GM18858 (cell line): ENCODE measurements around the gene SLCO2B1.

Source experiments
- ATAC-seq: cut with Tn5 transposase; IDR thresholded peaks from one replicate; pipeline ENCODE4 v1.9.1; 2021; ENCODE audit not compliant: unreplicated experiment

SLCO2B1 gene

GRCh38 chr11:75214843-75215242, 63.9 kb downstream of the SLCO2B1 start:
- ATAC-seq = no peak

GRCh38 chr11:75219869-75220268, 69.0 kb downstream of the SLCO2B1 start:
- ATAC-seq = no peak

GRCh38 chr11:75223954-75224643, 73.2 kb downstream of the SLCO2B1 start:
- no peak for ATAC-seq

GRCh38 chr11:75225794-75226193, 74.9 kb downstream of the SLCO2B1 start:
- no peak for ATAC-seq

GRCh38 chr11:75229466-75229865, 78.6 kb downstream of the SLCO2B1 start:
- no peak for ATAC-seq

GRCh38 chr11:75230621-75231020, 79.7 kb downstream of the SLCO2B1 start:
- ATAC-seq = no peak

- ATAC-seq = no peak
Observed at GRCh38 chr11:75233754-75234172, 82.9 kb downstream of the SLCO2B1 start.

- no peak for ATAC-seq
Observed at GRCh38 chr11:75236062-75236461, 85.2 kb downstream of the SLCO2B1 start.

GRCh38 chr11:75237050-75237449, 86.1 kb downstream of the SLCO2B1 start:
- ATAC-seq = no peak

- no peak for ATAC-seq
Observed at GRCh38 chr11:75238595-75239440, 87.9 kb downstream of the SLCO2B1 start.

GRCh38 chr11:75239531-75240290, 88.8 kb downstream of the SLCO2B1 start:
- ATAC-seq = no peak

- no peak for ATAC-seq
Observed at GRCh38 chr11:75240311-75241035, 89.6 kb downstream of the SLCO2B1 start, which contains the start of gene TPBGL. Gene TPBGL, plus strand, starts transcription at chr11:75240774. Its CDS starts 276 bp downstream, at chr11:75241050.

GRCh38 chr11:75241036-75241905, 90.4 kb downstream of the SLCO2B1 start:
- peak; percentile 63 for ATAC-seq

- no peak for ATAC-seq
Observed at GRCh38 chr11:75241906-75242644, 91.2 kb downstream of the SLCO2B1 start.

- ATAC-seq = no peak
Observed at GRCh38 chr11:75242722-75243600, 92.1 kb downstream of the SLCO2B1 start.

GRCh38 chr11:75244052-75244814, 93.3 kb downstream of the SLCO2B1 start:
- no peak for ATAC-seq

GRCh38 chr11:75245356-75246005, 94.6 kb downstream of the SLCO2B1 start:
- no peak for ATAC-seq
